Measurements from ENCODE around the gene WWC2.

Gene WWC2

GRCh38 chr4:183098723-183099536 lies at the start of gene WWC2:
Gene WWC2 (plus strand): TSS chr4:183099257. CDS start chr4:183099492, 235 bp downstream.
- peak; percentile 47 for DNase-seq

GRCh38 chr4:183053681-183054080 lies 45.4 kb upstream of the WWC2 start:
- DNase-seq, result no peak

- no peak for DNase-seq
Observed at GRCh38 chr4:183057255-183057654, 41.8 kb upstream of the WWC2 start.

GRCh38 chr4:183059797-183060196 lies 39.3 kb upstream of the WWC2 start:
- no peak for DNase-seq

- DNase-seq, result no peak
Observed at GRCh38 chr4:183068502-183068901, 30.6 kb upstream of the WWC2 start.

- DNase-seq, result no peak
Observed at GRCh38 chr4:183071222-183071621, 27.8 kb upstream of the WWC2 start.

GRCh38 chr4:183072176-183072575 lies 26.9 kb upstream of the WWC2 start:
- DNase-seq, result no peak

GRCh38 chr4:183073838-183074145 lies 25.3 kb upstream of the WWC2 start:
- DNase-seq, result no peak

GRCh38 chr4:183074288-183074990 lies 24.6 kb upstream of the WWC2 start:
- DNase-seq, result no peak

- DNase-seq, result no peak
Observed at GRCh38 chr4:183078634-183079033, 20.4 kb upstream of the WWC2 start.

GRCh38 chr4:183080372-183081115 lies 18.5 kb upstream of the WWC2 start:
- no peak for DNase-seq

- no peak for DNase-seq
Observed at GRCh38 chr4:183081116-183081469, 18.0 kb upstream of the WWC2 start.

- no peak for DNase-seq
Observed at GRCh38 chr4:183082053-183082452, 17.0 kb upstream of the WWC2 start.

GRCh38 chr4:183094393-183095198 lies 4.5 kb upstream of the WWC2 start:
- no peak for DNase-seq

- no peak for DNase-seq
Observed at GRCh38 chr4:183095199-183095512, 3.9 kb upstream of the WWC2 start.

GRCh38 chr4:183096276-183096965 lies 2.6 kb upstream of the WWC2 start:
- no peak for DNase-seq

GRCh38 chr4:183097231-183098018 lies 1.6 kb upstream of the WWC2 start:
- no peak for DNase-seq

- DNase-seq, result no peak
Observed at GRCh38 chr4:183098019-183098722, 886 bp upstream of the WWC2 start.

GRCh38 chr4:183099537-183100297 lies 660 bp downstream of the WWC2 start:
- DNase-seq, result no peak

- no peak for DNase-seq
Observed at GRCh38 chr4:183100298-183100599, 1.2 kb downstream of the WWC2 start.

GRCh38 chr4:183100827-183101226 lies 1.8 kb downstream of the WWC2 start:
- DNase-seq, result no peak
